GM19324 (cell line): ENCODE results near the gene NECAP2.
"Not testable (repeated sequence)": the region's sequence is repeated elsewhere in the genome, so short reads cannot be mapped to it uniquely, and the experiment has no call there.

Experiments
- ATAC-seq: cut with Tn5 transposase; IDR thresholded peaks from one replicate; pipeline ENCODE4 v1.9.1; 2021; ENCODE audit warnings: mild to moderate bottlenecking, moderate library complexity; ENCODE audit not compliant: unreplicated experiment, low FRiP score

NECAP2 gene

DNA sequence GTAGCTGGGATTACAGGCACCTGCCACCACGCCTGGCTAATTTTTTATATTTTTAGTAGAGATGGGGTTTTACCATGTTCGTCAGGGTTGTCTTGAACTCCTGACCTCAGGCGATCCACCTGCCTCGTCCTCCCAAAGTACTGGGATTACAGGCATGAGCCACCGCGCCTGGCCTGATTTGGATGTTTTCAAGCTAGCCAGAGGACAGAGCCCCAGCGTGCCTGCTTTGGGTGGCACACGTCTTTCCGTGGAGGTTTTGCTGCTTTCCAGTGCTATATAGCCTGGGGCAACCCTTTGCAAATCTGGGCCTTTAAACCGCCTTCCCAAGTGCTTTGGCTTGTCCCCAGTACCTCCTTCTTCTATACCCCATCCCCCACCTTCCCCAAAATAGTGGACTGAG, 15.6 kb downstream of the NECAP2 start:
- not testable (repeated sequence) for ATAC-seq

DNA sequence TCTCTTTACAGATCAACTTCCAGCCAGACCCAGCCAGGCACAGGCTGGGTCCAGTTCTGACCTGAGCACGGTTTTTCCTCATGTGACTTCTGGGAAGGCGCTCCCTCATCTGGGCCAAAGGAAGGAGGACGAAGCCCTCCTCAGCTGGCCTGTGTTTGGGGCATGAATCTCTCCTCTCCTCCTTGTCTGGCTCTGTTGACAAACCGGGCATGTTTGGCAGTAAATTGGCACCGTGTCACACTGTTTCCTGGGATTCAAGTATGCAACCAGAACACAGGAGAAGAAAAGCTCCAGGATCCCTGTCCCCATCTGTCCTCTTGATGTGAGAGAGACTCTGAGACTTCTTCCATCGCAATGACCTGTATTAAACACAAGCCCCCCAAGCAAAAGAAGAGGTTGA, 18.3 kb downstream of the NECAP2 start:
- ATAC-seq: no peak

DNA sequence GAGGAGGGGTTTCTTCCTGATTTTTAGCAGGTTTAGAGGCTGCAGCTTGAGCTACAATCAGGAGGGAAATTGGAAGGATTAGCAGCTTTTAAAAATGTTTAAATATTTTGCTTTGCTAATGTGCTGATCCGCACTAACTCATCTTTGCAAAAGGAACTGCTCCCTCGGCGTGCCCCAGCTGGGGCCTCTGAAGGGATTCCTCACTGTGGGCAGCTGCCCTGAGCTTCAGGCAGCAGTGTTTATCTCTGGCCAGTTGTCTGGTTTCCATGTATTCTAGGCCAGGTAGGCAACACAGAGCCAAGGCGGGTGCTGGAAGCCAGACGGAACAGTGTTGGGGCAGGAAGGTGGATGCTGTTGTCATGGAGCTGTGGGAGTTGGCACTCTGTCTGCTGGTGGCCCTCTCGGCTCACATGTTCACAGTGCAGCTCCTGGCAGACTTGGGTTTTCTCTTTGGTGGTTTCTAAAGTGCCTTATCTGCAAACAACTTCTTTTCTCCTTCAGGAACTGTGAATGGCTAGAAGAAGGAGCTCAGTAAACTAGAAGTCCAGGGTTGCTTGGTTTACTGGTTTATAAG, 18.9 kb downstream of the NECAP2 start:
- no peak for ATAC-seq

DNA sequence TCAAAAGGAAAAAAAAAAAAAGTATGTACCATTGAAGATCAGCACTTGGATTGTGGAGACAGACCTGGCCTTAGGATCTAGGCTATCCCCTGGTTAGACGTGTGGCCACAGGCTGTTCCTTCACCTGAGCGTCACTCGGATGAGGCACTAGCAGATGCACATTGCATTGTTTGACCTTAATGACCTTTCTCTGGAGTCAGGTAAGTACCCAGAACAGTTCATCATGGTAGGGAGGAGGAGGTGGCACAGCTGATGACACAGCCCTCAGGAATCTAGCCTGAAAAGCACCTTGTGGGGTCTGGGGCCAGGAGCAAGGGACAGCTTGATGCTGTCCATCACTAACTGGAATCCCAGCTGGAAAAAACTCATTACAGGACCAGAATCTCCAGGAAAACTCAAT, 21.2 kb downstream of the NECAP2 start:
- ATAC-seq: no peak

DNA sequence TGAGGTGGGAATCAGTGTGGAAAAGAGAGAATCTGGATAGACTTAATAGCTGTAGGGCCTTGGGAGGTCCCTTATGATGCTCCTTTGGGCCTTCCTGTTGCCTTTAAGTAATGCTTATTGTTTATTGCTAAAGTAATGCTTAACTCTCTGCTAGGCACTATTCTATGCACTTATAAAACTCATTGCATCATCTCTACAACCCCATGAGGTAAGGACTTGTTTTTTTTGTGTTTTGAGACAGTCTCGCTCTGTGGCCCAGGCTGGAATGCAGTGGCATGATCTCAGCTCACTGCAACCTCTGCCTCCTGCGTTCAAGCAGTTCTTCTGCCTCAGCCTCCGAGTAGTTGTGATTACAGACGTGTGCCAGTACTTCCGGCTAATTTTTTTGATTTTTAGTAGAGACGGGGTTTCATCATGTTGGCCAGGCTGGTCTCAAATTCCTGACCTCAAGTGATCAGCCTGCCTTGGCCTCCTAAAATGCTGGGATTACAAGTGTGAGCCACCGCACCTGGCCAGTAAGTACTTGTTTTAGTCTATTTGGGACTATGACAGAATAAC, 22.3 kb downstream of the NECAP2 start:
- no peak for ATAC-seq

DNA sequence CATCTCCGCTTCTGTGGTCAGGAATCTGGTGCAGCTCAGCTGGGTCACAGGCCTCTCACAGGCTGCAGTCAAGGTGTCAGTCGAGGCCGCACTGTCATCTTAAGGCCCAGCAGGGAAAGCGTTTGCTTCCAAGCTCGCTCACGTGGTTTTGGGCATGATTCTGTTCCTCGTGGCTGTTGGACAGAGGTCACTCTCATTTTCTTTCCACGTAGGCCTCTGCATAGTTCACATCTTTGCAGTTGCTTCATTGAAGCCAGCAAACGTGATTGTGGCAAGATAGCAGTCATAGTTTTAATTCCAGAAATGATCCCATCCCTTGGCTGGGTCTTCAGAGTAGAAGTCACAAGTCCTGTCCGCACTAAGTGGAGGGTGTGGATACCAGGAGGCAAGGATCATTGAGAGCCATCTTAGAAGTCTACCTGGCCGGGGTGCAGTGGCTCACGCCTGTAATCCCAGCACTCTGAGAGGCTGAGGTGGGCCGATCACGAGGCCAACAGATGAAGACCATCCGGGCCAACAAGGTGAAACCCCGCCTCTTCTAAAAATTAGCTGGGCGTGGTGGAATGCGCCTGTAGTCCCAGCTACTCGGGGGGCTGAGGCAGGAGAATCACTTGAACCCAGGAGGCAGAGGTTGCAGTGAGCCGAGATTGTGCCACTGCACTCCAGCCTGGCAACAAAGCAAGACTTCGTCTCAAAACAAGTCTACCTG, 24.5 kb downstream of the NECAP2 start:
- ATAC-seq: no peak

DNA sequence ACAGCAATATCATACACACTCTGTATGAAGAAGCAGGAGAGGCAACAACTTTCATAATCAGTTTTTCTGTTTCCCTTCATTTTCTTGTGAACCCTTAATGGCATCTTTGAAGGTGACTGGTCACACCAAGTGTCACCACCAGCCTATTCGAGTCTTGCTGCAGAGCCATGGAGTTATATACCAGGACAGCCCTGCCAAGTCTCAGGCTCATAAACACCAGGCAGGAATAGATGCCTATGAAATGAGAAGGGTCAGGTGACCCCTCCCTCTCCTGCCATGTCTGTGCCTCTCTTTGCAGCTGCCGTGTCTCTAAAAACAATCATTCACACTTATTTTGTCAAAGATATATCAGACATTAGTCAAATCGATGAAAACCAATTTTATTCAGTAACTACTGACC, 28.0 kb downstream of the NECAP2 start:
- ATAC-seq: no peak

DNA sequence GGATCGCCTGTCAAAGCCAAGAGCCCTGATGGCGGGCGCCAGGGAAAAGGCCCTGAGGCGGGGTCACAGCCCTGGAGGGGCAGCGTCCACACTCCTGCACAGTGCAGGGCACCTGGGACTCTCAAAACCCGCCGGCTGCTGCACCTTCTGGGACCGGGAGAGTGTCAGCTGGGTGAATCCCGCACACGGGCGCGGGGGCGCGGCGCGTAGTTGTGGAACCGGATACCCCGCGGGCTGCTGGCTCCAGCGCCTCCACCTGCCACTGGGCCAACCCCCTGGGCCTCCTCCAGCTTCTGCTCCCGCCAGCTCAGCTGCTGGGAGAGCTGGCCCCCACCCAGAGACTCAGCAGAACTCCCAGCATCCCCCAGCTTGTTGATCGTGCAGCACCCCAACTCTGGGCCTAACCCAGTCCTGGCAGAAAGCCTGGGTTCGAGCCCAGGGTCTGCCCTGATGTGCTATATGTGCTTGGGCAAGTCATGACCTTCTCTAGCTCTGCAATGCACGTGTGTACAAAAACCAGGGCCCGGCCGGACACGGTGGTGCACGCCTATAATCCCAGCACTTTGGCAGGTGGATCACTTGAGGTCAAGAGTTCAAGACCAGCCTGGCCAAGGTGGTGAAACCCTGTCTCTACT, 33.8 kb downstream of the NECAP2 start:
- no peak for ATAC-seq

DNA sequence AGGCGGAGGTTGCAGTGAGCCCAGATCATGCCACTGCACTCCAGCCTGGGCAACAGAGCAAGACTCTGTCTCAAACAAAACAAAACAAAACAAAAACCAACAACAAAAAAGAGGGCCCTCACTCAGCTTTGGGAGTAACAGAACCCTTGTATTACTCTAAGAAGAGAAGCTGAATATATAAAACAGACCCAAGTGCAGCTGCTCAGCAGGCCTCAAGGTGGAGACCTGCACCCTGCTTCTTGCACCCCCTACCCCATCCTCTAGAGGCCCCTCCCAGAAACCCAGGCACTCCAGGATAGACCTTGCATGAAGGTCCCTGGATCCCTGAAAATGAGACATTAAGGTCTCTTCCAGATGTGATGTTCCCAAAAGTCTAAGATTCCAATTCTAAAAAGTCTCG, 34.4 kb downstream of the NECAP2 start:
- ATAC-seq: not testable (repeated sequence)

DNA sequence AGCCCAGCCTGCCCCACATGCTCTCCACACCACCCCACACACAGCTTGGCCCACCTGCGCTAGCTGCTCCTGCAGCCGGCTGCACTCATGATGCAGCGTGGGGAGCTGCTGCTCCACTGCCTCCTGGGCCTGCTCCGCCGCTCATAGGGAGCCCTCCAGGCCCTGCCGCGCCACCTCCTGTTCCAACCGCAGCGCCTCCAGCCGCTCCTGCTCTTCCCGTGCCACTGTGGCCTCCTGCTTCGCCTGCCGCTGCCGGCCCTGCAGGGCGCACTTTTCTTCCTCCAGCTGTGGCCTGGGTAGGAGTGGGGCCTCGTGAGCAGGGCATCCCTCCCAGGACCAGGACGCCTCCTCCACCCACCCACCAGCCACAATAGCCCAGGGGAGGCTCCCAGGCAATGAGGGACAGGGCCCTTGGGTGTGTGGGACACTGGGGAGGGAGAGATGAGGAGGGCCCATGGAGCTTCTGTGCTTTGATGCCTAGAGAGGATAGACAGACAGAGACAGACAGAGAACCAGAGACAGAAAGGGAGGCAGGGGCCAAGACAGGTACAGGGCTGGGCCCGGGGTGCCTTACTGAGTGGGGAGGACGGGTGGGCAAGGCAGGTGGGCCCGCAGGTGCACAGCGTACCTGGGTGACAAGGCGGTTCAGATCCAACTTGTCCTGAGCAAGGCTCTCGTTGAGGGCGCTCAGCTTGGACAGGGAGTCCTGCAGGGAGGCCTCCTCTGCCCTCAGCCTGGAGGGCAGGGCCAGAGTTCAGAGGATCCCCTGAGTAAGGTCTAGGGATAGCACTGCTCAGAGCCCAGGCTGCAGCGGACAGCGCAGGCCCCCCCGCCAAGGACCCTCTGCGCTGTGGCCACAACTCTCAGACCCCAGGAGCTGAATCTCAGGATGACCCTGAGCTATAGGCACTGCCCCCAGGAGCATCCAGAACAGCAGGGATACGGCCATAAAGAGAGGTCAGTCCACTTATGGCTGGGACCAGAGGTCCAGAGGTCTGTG, 35.5 kb downstream of the NECAP2 start:
- ATAC-seq: not testable (repeated sequence)

DNA sequence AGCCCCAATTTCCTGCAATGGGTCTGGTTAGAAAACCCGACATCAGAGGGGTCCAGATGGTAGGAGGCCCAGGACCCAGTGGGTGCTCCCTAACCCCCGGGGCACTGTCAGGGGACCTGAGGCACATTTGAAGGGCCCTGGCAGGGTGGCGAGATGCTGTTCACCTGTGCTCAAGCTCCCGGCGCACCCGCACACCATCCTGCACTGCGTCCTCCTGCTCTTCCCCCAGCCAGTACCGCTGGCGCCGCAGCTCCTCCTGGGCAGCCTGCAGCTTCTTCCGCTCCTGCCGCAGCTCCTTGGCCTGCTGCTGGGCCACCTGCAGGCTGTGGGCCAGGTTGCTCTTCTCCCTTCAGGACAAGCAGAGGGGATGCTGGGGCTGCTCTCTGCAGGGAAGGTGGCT, 37.6 kb downstream of the NECAP2 start:
- no peak for ATAC-seq

DNA sequence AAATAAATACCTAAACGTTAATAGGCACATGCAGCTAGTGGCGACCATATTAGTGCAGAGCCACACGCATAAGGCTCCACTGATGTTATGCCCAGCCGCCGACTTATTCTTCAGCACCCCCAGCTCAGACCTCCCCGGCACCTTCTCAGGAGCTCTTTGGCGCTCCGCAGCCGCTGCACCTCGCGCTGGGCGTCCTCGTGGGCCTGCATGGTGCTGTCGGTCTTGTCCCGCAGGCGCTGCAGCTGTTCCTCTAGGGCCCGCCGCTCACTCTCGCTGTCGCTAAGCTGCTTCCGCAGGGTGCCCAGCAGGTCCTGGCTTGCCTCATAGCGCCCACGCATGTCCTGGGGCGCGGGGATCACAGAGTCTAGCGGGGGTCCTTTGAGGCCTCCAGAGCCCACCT, 42.6 kb downstream of the NECAP2 start:
- ATAC-seq: not testable (repeated sequence)

DNA sequence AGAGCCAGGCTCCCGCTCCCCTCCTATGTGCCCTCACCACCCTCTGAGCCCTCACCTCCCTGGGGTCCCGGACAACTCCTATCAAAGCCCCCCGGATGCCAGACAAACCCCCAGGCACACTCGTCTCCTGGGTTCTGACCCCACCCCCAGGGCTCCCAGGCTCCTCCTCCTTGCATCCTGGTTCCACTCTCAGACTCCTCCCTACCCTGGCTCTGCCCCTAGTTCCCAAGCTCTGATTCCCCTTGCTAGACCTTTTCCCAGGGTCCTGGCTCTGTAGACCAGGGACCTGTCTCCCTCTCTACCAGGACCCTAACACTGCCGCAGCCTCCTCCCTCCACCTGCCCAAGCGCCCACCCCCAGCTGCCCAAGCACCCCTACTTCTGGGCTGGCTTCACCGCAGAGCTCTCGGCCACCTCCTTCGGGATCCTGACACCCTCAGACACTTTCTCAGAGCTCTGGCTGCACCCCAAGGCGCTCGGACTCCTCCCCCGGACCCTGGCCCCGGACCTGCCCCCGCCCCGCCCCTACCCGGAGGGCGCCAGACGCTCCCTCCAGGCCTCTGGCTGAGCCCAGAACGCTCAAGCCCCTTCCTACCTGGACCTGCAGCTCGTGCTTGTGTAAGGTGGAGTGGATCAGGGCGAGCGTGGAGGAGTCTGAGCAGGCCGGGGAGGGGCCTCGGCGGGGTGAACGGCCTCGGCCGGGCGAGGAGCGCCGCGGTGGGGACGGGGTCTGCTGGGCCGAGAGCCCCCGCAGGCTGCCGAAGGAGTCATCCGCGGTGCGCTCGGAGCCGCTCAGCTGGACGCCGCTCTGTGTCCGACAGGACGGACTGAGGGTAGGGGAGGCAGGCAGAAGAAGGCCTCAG, 43.3 kb downstream of the NECAP2 start:
- not testable (repeated sequence) for ATAC-seq

DNA sequence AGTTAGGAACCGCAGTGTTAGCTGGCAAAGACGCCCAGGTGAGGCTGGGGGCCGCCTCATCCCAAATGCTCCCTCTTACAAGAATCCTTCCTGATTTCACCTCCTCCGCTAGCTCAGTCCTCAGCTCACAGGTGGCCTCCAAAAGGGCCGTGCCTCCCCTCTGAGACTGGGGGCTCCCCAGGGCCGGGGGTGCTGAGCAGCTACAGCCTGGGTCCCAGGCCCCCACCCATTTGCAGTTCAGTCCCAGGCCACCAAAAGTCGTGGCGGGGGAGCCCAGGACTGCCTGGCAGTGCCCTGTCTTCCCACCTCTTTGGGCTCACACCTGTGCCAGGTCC, 43.9 kb downstream of the NECAP2 start:
- no peak for ATAC-seq

DNA sequence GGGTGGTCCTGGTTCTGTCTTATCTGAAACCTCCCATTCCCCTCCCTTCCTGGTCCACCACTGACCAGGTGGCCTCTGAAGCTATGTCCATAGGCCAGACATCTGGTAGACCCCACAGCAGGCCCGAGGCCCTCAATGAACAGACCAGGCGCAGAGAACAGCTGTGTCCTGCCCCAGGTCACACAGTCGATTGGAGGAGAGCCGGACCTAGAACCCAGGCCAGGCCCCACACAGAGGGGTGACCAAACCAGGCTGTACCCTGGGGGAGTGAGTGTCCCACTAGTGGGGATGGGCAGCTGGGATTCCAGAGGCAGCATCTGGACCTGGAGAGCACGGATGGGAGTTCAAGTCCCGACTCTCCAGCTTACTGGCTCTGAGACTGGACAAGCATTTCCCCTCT, 44.4 kb downstream of the NECAP2 start:
- ATAC-seq: no peak

DNA sequence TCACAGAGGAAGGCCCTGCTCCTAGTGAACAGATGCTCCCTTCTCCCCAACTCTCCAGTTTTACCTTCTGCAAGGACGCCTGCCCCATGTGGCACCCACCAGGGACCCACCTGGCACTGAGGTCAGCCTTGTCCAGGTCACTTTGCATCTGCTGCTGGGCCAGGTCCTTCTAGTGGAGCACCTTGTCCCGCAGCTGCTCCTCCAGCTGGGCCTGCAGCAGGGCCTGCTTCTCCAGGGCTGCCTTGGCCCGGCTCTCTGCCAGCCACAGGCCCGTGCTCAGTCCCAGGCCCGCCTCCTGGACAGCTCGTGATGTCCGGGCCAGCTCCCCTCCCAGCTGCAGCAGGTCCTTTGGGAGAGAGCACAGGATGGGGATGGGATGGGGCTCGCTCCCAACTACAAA, 45.8 kb downstream of the NECAP2 start:
- ATAC-seq: not testable (repeated sequence)

DNA sequence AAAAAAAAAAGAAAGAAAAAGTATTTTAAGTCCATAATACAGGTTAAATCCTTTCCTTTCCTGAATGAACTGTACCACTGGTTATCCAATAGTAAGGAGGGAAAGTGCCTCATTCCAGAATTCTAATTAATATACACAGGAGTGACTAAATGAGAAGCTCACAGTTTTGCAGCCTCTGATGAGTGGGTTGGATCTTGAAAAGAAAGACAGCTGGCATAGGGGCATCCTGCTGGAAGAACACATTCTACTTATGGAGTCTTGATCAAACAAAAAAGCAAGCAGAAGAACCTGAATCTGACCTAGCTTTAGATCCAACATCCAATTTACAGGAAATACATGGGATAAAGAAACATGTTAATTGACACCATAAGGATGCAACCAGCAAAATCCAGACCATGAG, 46.5 kb downstream of the NECAP2 start:
- not testable (repeated sequence) for ATAC-seq

DNA sequence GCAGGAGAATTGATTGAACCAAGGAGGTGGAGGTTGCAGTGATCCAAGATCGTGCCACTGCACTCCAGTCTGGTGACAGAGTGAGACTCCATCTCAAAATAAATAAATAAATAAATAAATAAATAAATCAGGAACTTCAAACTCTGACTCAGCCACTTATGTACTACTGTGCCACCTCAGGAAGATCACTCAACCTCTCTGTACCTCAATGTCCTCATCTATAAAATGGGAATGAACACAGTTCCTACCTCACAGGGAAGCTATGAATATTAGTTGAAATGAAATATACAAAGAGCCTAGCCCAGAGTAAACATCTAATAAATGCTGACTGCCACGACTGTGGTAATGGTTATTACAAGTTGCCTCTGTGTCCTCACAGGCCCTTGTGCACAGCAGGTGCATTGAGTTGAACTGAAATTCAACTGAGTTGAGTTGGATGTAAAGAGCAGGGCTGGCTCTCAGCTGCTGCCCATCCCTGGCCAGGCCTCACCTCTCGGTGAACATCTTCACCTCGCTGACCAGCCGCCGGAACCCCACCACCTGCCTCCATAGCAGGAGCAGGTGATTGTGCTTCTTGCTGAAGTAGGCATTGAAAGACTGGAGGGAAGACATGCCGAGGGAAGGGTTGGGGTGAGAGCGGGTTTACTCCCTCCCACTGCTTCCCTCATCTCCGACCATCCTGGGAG, 48.8 kb downstream of the NECAP2 start:
- ATAC-seq: not testable (repeated sequence)

DNA sequence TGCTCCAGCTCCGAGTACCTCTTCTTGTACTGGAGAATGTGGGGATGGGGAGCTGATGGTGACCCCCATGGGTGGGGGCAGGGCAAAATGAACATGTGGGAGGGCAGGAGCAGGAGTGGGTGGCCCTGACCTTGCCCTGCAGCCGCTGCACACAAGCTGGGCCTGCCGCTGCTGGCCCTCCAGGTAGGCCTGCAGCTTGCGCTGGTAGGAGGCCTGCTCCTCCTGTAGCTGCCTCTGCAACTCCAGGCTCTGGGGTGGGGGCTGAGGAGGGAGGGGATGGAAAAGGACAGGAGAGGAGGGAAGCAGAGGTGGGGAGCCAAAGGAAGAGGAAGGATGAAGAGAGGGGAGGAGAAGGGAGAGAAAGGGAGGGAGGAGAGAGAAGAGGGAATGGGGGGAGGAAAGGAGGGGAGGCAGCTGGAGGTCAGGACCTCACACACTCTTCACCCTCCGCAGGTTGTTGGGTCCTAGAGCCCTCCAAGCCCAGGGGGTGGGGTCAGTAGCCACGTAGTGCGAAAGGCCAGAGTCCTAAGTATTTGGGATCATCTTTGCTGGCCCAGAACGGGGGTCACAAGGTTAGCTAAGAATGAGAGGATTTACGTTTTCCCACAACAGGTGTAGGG, 50.6 kb downstream of the NECAP2 start:
- ATAC-seq: no peak
